ENCODE measurements around the gene TMBIM1. TPM values are rescaled to one million over a fixed set of nuclear protein-coding genes. Genes with fewer than 3 reads are reported as not detected.

Gene TMBIM1
- total RNA-seq, 1 donor from 2014 or later, result 74.9 TPM

- no peak for DNase-seq (ENCODE audit: low spot score in 2 of 2, unreplicated experiment in 2 of 2)
- no peak overlapping the region for H3K4me3 Mint-ChIP-seq
- H3K9me3 Mint-ChIP-seq, result no peaks in the 10 kb centered on the region
- H3K4me1 Mint-ChIP-seq, result peaks cover 18% of the 10 kb centered on the region
- no peaks in the 10 kb centered on the region for H3K27me3 Mint-ChIP-seq (ENCODE audit: low read depth)
- no peak for TF ChIP-seq CTCF (IDR thresholded peaks at IDR 0.05; ENCODE audit: unreplicated experiment)
- no peak overlapping the region for H3K27ac Mint-ChIP-seq
- H3K36me3 Mint-ChIP-seq, result peaks cover 14% of the 10 kb centered on the region
Observed at GRCh38 chr2:218264773-218265561, 27.3 kb downstream of the TMBIM1 start.

GRCh38 chr2:218263817-218264641, 28.3 kb downstream of the TMBIM1 start:
- no peak overlapping the region for H3K4me3 Mint-ChIP-seq
- peaks cover 22% of the 10 kb centered on the region for H3K4me1 Mint-ChIP-seq
- no peak overlapping the region for H3K27ac Mint-ChIP-seq
- H3K9me3 Mint-ChIP-seq, result no peaks in the 10 kb centered on the region
- H3K27me3 Mint-ChIP-seq (ENCODE audit: low read depth), result no peaks in the 10 kb centered on the region
- H3K36me3 Mint-ChIP-seq, result peaks cover 14% of the 10 kb centered on the region
- no peak for DNase-seq (ENCODE audit: low spot score in 2 of 2, unreplicated experiment in 2 of 2)
- no peak for TF ChIP-seq CTCF (IDR thresholded peaks at IDR 0.05; ENCODE audit: unreplicated experiment)

- H3K36me3 Mint-ChIP-seq, result peaks cover 14% of the 10 kb centered on the region
- no peak for DNase-seq (ENCODE audit: low spot score in 2 of 2, unreplicated experiment in 2 of 2)
- no peak overlapping the region for H3K4me3 Mint-ChIP-seq
- TF ChIP-seq CTCF (IDR thresholded peaks at IDR 0.05; ENCODE audit: unreplicated experiment), result no peak
- no peaks in the 10 kb centered on the region for H3K27me3 Mint-ChIP-seq (ENCODE audit: low read depth)
- H3K9me3 Mint-ChIP-seq, result no peaks in the 10 kb centered on the region
- H3K4me1 Mint-ChIP-seq, result peaks cover 27% of the 10 kb centered on the region
- no peak overlapping the region for H3K27ac Mint-ChIP-seq
Observed at GRCh38 chr2:218262631-218263586, 29.4 kb downstream of the TMBIM1 start.

GRCh38 chr2:218262237-218262600, 30.1 kb downstream of the TMBIM1 start:
- Mint-ChIP-seq H3K4me3 (no peak overlapping the region), H3K4me1 (peaks cover 31% of the 10 kb centered on the region), H3K9me3 (no peaks in the 10 kb centered on the region), H3K27me3 (ENCODE audit: low read depth) (no peaks in the 10 kb centered on the region), H3K36me3 (peaks cover 10% of the 10 kb centered on the region), H3K27ac (no peak overlapping the region)
- DNase-seq (ENCODE audit: low spot score in 2 of 2, unreplicated experiment in 2 of 2), result no peak
- no peak for TF ChIP-seq CTCF (IDR thresholded peaks at IDR 0.05; ENCODE audit: unreplicated experiment)

All from mesothelial cell of epicardium (in vitro differentiated cells).